GM19455 (cell line): ENCODE data around the gene STYK1.

Source experiments
- ATAC-seq: cut with Tn5 transposase; IDR thresholded peaks from one replicate; pipeline ENCODE4 v1.9.1; 2021; ENCODE audit not compliant: unreplicated experiment

STYK1 gene

DNA sequence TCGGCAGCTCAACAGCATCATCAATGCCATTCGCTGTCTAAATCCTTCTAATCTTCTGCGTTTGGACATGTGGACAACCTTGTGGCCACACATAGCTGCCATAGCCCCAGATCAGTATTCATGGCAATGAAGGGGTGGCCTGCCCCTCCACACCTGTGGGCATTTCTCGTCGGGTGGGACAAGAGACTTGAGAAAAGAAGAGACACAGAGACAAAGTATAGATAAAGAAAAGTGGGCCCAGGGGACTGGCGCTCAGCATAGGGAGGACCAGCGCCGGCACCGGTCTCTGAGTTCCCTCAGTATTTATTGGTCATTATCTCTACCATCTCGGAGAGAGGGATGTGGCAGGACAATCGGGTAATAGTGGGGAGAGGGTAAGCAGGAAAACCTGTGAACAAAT is 102.7 kb downstream of the STYK1 start:
- ATAC-seq, result no peak
